Ishikawa (cell line): ENCODE data around the gene EFS.

Source experiments
- CEBPB ChIP-seq: IDR thresholded peaks from 2 replicates; pipeline ENCODE4 v1.6.1; 2012
- CREB1 ChIP-seq: IDR thresholded peaks from 2 replicates; pipeline ENCODE4 v1.6.1; 2012; ENCODE audit warnings: low read depth
- EGR1 ChIP-seq: IDR thresholded peaks from 2 replicates; pipeline ENCODE4 v1.6.1; 2012
- EP300 ChIP-seq: IDR thresholded peaks from 2 replicates; pipeline ENCODE4 v1.6.1; 2012; ENCODE audit warnings: borderline replicate concordance
- FOXM1 ChIP-seq: IDR thresholded peaks from 2 replicates; pipeline ENCODE4 v1.6.1; 2012; ENCODE audit warnings: low read depth, borderline replicate concordance
- MAX ChIP-seq: IDR thresholded peaks from 2 replicates; pipeline ENCODE4 v1.6.1; 2012
- NFIC ChIP-seq: IDR thresholded peaks from 2 replicates; pipeline ENCODE4 v1.6.1; 2012
- RAD21 ChIP-seq: IDR thresholded peaks from 2 replicates; pipeline ENCODE4 v1.6.1; 2012; ENCODE audit warnings: low read depth
- TAF1 ChIP-seq: IDR thresholded peaks from 2 replicates; pipeline ENCODE4 v1.6.1; 2012; ENCODE audit warnings: low read depth, mild to moderate bottlenecking
- TCF12 ChIP-seq: IDR thresholded peaks from 2 replicates; pipeline ENCODE4 v1.6.1; 2012; ENCODE audit warnings: low read depth
- TEAD4 ChIP-seq: IDR thresholded peaks from 2 replicates; pipeline ENCODE4 v1.6.1; 2012
- USF1 ChIP-seq: IDR thresholded peaks from 2 replicates; pipeline ENCODE4 v1.6.1; 2012
- YY1 ChIP-seq: IDR thresholded peaks from 2 replicates; pipeline ENCODE4 v1.6.1; 2012; ENCODE audit warnings: low read depth
- ZBTB7A ChIP-seq: IDR thresholded peaks from 2 replicates; pipeline ENCODE4 v1.6.1; 2012; ENCODE audit warnings: low read depth
- TF ChIP-seq, protein P1 (sequence below): IDR thresholded peaks from 2 replicates; pipeline ENCODE4 v1.6.1; 2012; ENCODE audit warnings: low read depth, mild to moderate bottlenecking

Gene EFS

DNA sequence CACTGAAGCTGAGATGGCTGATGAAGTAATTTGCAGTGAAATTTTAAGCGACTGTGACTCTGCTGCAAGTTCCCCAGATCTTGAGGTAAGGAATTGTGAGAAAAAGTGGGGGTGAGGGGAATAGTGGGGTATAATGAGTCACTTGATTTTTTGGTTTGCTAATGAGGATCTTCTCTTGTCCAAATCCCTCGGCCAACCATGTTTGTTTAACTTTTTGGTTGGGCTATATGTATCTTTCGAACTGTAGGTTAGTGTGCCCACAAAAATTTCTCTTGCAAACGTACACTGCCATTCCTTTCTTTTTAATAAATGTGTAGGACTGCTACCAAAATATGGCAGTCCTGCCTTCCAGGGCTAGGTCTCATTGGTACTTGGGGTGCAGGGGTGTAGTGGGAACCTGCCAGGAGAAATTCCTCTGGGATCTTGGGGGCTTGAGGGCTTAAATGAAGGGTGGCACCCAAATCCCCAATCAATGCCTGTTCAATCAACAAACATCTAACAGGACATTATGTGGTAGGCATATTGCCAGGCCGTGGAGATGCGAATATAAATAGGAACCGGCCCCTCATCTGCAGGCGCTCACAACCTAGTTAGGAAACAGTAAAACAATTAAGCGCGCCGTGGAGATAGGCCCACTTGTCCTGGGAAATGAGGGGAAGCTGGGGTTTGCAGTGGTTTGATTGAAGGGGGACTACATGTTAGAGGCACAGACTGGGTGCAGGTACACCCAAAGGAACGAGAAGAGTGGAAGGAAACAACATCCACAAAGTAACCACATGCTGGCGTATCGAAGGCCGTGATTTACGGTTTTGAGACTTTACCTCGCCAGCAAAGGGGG lies 45.0 kb downstream of the EFS start:
- TF ChIP-seq EP300 (no peak), USF1 (no peak), TEAD4 (no peak), FOXM1 (no peak), CREB1 (no peak), MAX (no peak), NFIC (no peak), TAF1 (no peak), RAD21 (no peak), CEBPB (no peak), TCF12 (no peak), EGR1 (no peak), YY1 (no peak), ZBTB7A (no peak)
- TF ChIP-seq, protein P1, sequence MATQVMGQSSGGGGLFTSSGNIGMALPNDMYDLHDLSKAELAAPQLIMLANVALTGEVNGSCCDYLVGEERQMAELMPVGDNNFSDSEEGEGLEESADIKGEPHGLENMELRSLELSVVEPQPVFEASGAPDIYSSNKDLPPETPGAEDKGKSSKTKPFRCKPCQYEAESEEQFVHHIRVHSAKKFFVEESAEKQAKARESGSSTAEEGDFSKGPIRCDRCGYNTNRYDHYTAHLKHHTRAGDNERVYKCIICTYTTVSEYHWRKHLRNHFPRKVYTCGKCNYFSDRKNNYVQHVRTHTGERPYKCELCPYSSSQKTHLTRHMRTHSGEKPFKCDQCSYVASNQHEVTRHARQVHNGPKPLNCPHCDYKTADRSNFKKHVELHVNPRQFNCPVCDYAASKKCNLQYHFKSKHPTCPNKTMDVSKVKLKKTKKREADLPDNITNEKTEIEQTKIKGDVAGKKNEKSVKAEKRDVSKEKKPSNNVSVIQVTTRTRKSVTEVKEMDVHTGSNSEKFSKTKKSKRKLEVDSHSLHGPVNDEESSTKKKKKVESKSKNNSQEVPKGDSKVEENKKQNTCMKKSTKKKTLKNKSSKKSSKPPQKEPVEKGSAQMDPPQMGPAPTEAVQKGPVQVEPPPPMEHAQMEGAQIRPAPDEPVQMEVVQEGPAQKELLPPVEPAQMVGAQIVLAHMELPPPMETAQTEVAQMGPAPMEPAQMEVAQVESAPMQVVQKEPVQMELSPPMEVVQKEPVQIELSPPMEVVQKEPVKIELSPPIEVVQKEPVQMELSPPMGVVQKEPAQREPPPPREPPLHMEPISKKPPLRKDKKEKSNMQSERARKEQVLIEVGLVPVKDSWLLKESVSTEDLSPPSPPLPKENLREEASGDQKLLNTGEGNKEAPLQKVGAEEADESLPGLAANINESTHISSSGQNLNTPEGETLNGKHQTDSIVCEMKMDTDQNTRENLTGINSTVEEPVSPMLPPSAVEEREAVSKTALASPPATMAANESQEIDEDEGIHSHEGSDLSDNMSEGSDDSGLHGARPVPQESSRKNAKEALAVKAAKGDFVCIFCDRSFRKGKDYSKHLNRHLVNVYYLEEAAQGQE: no peak

GRCh38 chr14:23316300-23316699 lies 48.7 kb downstream of the EFS start:
- TF ChIP-seq FOXM1 (no peak), CEBPB (no peak), TEAD4 (no peak), YY1 (no peak), RAD21 (no peak), EGR1 (no peak), CREB1 (no peak), USF1 (no peak), TAF1 (no peak)
- TF ChIP-seq, protein P1: no peak

DNA sequence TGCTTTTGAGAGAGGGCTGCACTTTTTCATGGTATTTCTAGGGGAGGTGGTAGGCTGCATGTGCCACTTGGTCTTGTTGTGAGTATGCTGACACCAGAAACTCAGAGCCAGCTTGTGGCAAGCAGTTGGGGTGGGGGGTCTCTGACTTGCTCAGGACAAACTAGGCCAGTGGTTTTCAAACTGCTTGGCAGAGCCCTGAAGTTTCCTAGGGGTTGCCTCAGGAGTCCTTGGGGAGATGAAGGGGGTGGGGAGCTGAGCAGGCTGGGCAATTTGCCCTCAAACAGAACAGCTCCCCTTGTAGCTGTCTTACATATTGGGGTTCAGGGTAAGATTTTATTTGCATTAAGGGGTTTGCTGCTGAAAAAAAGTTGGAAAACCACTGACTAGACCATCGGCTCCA lies 54.4 kb downstream of the EFS start:
- TF ChIP-seq, protein P1: no peak
- TF ChIP-seq EGR1: no peak

- TF ChIP-seq TEAD4: no peak
- TF ChIP-seq CREB1: no peak
- TF ChIP-seq EP300: no peak
- no peak for TF ChIP-seq USF1
- TF ChIP-seq, protein P1: no peak
- TF ChIP-seq MAX: no peak
- no peak for TF ChIP-seq EGR1
- no peak for TF ChIP-seq YY1
- no peak for TF ChIP-seq CEBPB
- no peak for TF ChIP-seq TCF12
- no peak for TF ChIP-seq TAF1
- TF ChIP-seq RAD21: no peak
- TF ChIP-seq NFIC: no peak
- no peak for TF ChIP-seq FOXM1
- no peak for TF ChIP-seq ZBTB7A
Observed at GRCh38 chr14:23308721-23309445, 56.1 kb downstream of the EFS start.
